ENCODE results near the gene PPM1L.
A peak's percentile ranks its signal among the peaks of the same experiment; 100 is the strongest.
"Not testable (repeated sequence)": the region's sequence is repeated elsewhere in the genome, so short reads cannot be mapped to it uniquely, and the experiment has no call there.

The PPM1L gene

GRCh38 chr3:160755776-160756304 lies at the start of gene PPM1L:
Gene PPM1L, plus strand, starts transcription at chr3:160756231.
- DNase-seq = peak; percentile 89

GRCh38 chr3:160707187-160707794 lies 48.7 kb upstream of the PPM1L start:
- DNase-seq = peak; percentile 85

- DNase-seq = no peak
Observed at GRCh38 chr3:160709477-160710182, 46.4 kb upstream of the PPM1L start.

- DNase-seq = not testable (repeated sequence)
Observed at GRCh38 chr3:160713144-160713543, 42.9 kb upstream of the PPM1L start.

GRCh38 chr3:160719710-160720109 lies 36.3 kb upstream of the PPM1L start:
- no peak for DNase-seq

GRCh38 chr3:160720123-160720746 lies 35.8 kb upstream of the PPM1L start:
- DNase-seq = no peak

- DNase-seq = no peak
Observed at GRCh38 chr3:160722331-160722730, 33.7 kb upstream of the PPM1L start.

GRCh38 chr3:160725338-160725737 lies 30.7 kb upstream of the PPM1L start:
- DNase-seq = no peak

GRCh38 chr3:160735826-160736225 lies 20.2 kb upstream of the PPM1L start:
- DNase-seq = no peak

- DNase-seq = no peak
Observed at GRCh38 chr3:160738048-160738447, 18.0 kb upstream of the PPM1L start.

GRCh38 chr3:160739079-160739478 lies 17.0 kb upstream of the PPM1L start:
- DNase-seq = no peak

GRCh38 chr3:160746976-160747375 lies 9.1 kb upstream of the PPM1L start:
- no peak for DNase-seq

GRCh38 chr3:160747422-160747821 lies 8.6 kb upstream of the PPM1L start:
- no peak for DNase-seq

- DNase-seq = no peak
Observed at GRCh38 chr3:160748231-160748630, 7.8 kb upstream of the PPM1L start.

GRCh38 chr3:160748787-160749186 lies 7.2 kb upstream of the PPM1L start:
- DNase-seq = no peak

- no peak for DNase-seq
Observed at GRCh38 chr3:160753953-160754352, 2.1 kb upstream of the PPM1L start.

GRCh38 chr3:160754371-160754854 lies 1.6 kb upstream of the PPM1L start:
- DNase-seq = peak; percentile 86

GRCh38 chr3:160754855-160755747 lies 930 bp upstream of the PPM1L start:
- DNase-seq = peak; percentile 96

GRCh38 chr3:160757233-160758106 lies 1.4 kb downstream of the PPM1L start:
- no peak for DNase-seq

- DNase-seq = peak; percentile 23
Observed at GRCh38 chr3:160758929-160759577, 3.0 kb downstream of the PPM1L start.

- no peak for DNase-seq
Observed at GRCh38 chr3:160763073-160763472, 7.0 kb downstream of the PPM1L start.
